GM12865 (cell line): ENCODE results near the gene TPD52L3.

Experiments
- DNase-seq: peaks from one replicate; pipeline ENCODE4 v3.0.0; 2010; ENCODE audit warnings: low read depth
- H3K4me3 ChIP-seq: 2 replicates; pipeline ENCODE4 v1.5.1; 2011; ENCODE audit warnings: mild to moderate bottlenecking, low read depth, low read length, control low read depth
- TF ChIP-seq, protein P1 (sequence below): IDR thresholded peaks from 2 replicates; pipeline ENCODE4 v1.5.1; 2011; ENCODE audit warnings: low read length, control low read depth, low read depth, inconsistent platforms; ENCODE audit not compliant: insufficient read depth; ENCODE audit errors: missing control alignments

TPD52L3 gene

GRCh38 chr9:6330958-6331634 lies 2.9 kb downstream of the TPD52L3 start:
- H3K4me3 ChIP-seq: no peak overlapping the region
- TF ChIP-seq, protein P1, sequence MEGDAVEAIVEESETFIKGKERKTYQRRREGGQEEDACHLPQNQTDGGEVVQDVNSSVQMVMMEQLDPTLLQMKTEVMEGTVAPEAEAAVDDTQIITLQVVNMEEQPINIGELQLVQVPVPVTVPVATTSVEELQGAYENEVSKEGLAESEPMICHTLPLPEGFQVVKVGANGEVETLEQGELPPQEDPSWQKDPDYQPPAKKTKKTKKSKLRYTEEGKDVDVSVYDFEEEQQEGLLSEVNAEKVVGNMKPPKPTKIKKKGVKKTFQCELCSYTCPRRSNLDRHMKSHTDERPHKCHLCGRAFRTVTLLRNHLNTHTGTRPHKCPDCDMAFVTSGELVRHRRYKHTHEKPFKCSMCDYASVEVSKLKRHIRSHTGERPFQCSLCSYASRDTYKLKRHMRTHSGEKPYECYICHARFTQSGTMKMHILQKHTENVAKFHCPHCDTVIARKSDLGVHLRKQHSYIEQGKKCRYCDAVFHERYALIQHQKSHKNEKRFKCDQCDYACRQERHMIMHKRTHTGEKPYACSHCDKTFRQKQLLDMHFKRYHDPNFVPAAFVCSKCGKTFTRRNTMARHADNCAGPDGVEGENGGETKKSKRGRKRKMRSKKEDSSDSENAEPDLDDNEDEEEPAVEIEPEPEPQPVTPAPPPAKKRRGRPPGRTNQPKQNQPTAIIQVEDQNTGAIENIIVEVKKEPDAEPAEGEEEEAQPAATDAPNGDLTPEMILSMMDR: no peak
- DNase-seq: no peak

DNA sequence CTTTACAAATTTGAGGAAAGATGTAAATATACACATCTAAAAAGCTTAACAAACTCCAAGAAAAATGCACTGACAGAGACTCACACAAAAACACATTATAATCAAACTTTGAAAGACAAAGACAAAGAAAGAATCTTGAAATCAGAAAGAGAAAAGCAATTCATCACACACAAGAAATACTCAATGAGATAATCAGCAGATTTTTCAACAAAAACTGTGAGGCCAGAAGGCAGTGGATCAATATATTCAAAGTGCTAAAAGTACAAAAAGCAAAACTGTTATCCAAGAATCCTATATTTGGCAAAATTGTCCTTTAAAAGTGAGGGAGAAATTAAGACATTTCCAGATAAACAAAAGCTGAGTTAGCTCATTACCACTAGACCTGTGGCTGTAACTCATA lies 6.1 kb downstream of the TPD52L3 start:
- TF ChIP-seq, protein P1: no peak
- H3K4me3 ChIP-seq: no peak overlapping the region
- DNase-seq: no peak

DNA sequence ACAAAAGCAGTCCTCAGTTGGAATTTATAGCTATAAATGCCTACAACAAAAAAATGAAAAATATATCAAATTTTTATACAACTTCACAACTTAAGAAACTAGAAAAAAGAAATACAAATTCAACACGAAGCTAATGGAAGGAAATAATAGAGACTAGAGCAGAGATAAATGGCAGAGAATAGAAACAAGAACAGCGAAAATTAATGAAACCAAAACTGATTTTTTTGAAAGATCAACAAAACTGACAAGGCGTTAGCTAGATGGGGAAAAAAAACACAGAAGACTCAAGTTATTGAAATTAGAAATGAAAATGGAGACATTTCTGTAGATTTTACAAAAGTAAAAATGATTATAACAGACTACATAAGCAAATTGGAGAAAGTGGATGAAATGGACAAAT lies 20.6 kb downstream of the TPD52L3 start:
- DNase-seq: no peak
- no peak overlapping the region for H3K4me3 ChIP-seq

GRCh38 chr9:6351737-6352136 lies 23.6 kb downstream of the TPD52L3 start:
- no peak overlapping the region for H3K4me3 ChIP-seq
- no peak for DNase-seq
- TF ChIP-seq, protein P1: no peak

More for the DNA sequence above, 20.6 kb downstream of the TPD52L3 start:
- TF ChIP-seq, protein P1: no peak

DNA sequence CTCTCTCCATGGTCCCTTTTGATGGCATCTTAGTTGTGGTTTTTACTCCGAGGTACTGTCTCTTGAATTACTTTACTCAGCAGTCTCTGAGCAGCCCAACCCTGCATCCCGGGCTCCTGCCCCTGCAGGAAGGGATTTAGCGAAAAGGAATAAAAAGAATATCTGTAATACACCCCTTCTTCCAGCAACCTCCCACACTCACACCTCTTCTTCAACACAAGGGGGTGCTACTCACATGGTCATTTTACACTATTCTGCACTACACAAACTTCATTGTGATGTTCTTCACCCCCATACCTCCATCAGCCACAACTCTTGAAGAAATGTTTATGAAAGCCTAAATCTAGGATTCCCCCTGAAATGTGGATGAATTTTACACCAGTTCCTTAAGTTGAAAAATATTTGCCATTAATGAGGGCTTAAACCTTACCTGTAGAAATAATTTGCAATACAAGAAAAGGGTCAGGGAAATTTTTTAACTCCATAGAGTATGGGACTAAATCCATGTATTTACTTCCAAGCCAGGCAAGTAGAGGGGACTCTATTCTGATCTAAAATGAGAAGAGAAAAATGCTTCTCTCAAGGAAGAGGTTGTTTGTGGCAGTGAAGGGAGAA lies 26.0 kb downstream of the TPD52L3 start:
- TF ChIP-seq, protein P1: peak; percentile 68
- peak; percentile 77 for DNase-seq
- H3K4me3 ChIP-seq: no peak overlapping the region

GRCh38 chr9:6355728-6356127 lies 27.6 kb downstream of the TPD52L3 start:
- peak; percentile 53 for DNase-seq
- TF ChIP-seq, protein P1: no peak
- no peak overlapping the region for H3K4me3 ChIP-seq
